SH-SY5Y (cell line): ENCODE measurements around the gene STK40.
A peak's percentile ranks its signal among the peaks of the same experiment; 100 is the strongest.

ENCODE experiments used
- GATA2 ChIP-seq: IDR thresholded peaks from 2 replicates; pipeline ENCODE4 v1.6.1; 2011; ENCODE audit warnings: mild to moderate bottlenecking, low read depth, low read length
- GATA3 ChIP-seq: IDR thresholded peaks from 2 replicates; pipeline ENCODE4 v1.6.1; 2011; ENCODE audit warnings: low read depth, mild to moderate bottlenecking, low read length, moderate library complexity

Gene STK40

GRCh38 chr1:36385410-36386264 is at the start of gene STK40:
TSS of gene STK40 (minus strand) at chr1:36385924. CDS start at chr1:36361332, 24,592 bp downstream.
- peak; percentile 92 for TF ChIP-seq GATA3
- TF ChIP-seq GATA2: peak; percentile 100

- TF ChIP-seq GATA3 (no peak), GATA2 (no peak)
These were observed 47.4 kb upstream of the STK40 start for GRCh38 chr1:36433102-36433501.

- TF ChIP-seq GATA2 (no peak), GATA3 (no peak)
These were observed 46.9 kb upstream of the STK40 start for GRCh38 chr1:36432616-36433015.

DNA sequence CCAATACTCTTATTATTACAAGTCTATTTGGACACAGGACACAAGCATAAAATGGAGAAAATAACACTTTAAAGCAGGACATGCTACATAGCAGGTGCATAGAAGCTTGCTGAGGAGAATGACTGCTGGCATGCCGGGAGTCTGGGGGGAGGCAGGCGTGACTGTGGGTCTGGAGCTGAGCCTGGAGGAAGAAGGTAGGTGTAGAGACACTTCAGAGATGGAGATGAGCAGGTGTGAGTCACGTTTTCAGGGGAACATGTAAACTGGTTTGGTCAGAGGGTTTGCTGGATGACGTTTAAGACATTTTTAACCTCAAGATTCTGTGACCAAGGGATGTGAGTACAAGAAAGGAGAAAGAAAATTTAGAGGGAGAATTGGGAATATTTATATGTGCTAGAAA is 40.1 kb upstream of the STK40 start:
- no peak for TF ChIP-seq GATA3
- no peak for TF ChIP-seq GATA2

DNA sequence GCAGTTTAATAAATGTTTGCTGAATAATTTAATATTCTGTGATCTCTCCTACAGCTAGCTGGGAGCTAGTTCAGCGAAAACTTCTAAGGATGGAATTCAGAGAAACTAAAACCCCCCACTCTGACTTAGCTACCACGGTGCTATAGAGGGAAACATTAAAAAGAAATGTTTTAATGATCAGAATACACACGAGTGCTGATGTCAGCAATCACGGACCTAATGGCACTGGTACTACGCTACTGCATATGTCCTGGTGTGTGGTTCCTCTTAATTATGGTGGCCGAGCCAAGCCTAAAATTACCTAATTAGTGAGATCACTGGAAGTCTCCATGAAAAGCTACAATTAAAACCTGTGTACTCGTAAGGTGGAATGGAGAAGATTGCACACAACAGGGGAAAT is 35.9 kb upstream of the STK40 start:
- TF ChIP-seq GATA2: no peak

- no peak for TF ChIP-seq GATA3
These were observed 35.2 kb upstream of the STK40 start for GRCh38 chr1:36420836-36421317.

GRCh38 chr1:36420409-36420808 is 34.7 kb upstream of the STK40 start:
- TF ChIP-seq GATA3 (no peak), GATA2 (no peak)

- TF ChIP-seq GATA2 (no peak), GATA3 (no peak)
These were observed 33.8 kb upstream of the STK40 start for GRCh38 chr1:36419569-36419968.

DNA sequence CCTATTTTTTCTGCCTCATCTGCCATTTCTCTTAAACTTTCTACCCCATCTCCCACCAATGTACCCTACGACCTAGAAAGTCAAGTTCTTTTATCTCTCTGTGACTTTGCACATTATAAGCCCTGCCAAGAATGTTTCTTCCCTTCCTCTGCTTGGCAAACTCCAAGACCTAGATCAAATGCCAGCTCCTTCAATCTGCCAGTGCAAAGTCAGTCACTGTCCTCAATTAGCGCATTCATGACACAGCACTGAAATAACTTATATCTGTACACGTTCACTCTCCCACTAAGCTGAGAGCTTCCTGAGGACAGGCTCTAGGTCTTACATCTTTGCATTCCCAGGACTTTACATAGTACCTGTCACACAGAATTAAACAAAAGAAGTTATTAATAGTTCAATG is 33.4 kb upstream of the STK40 start:
- TF ChIP-seq GATA3 (no peak), GATA2 (no peak)

GRCh38 chr1:36417931-36418330 is 32.2 kb upstream of the STK40 start:
- no peak for TF ChIP-seq GATA2
- no peak for TF ChIP-seq GATA3

- TF ChIP-seq GATA2: no peak
- TF ChIP-seq GATA3: no peak
These were observed 30.1 kb upstream of the STK40 start for GRCh38 chr1:36415661-36416326.

- TF ChIP-seq GATA3 (no peak), GATA2 (no peak)
These were observed 28.7 kb upstream of the STK40 start for GRCh38 chr1:36414384-36414783.

GRCh38 chr1:36411674-36412648 is 26.2 kb upstream of the STK40 start:
- TF ChIP-seq GATA2 (no peak), GATA3 (no peak)

DNA sequence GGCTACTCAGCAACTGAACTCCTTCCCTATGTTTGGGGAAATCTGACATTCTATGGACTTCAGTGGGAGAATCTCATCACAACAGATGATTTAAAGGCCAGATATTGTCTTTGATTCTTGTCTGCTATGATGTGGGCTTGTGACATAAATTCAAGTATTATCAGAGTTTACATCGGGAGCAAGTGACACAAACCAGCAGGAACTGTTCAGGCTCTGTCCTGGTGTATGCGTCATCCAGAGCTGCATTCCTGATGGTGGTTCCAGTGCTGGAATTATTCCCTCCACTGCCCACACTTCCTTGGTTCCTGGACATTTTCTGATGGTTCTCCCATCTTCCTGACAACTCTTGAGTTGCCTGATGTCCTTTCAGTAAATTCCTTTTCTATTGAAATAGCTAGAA is 22.8 kb upstream of the STK40 start:
- TF ChIP-seq GATA2 (peak; percentile 94), GATA3 (peak; percentile 87)

DNA sequence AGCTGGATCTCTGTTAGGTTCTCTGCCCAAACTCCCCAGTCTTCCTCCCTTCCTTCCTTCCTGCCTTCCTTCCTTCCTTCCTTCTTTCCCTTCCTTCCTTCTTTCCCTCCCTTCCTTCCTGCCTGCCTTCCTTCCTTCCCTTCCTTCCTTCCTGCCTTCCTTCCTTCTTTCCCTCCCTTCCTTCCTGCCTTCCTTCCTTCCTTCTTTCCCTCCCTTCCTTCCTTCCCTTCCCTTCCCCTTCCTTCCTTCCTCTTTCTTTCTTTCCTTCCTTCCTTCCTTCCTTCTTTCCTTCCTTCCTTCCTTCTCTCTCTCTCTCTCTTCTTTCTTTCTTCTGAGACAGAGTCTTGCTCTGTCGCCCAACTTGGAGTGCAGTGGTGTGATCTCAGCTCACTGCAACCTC is 20.7 kb upstream of the STK40 start:
- TF ChIP-seq GATA3 (no peak), GATA2 (no peak)

DNA sequence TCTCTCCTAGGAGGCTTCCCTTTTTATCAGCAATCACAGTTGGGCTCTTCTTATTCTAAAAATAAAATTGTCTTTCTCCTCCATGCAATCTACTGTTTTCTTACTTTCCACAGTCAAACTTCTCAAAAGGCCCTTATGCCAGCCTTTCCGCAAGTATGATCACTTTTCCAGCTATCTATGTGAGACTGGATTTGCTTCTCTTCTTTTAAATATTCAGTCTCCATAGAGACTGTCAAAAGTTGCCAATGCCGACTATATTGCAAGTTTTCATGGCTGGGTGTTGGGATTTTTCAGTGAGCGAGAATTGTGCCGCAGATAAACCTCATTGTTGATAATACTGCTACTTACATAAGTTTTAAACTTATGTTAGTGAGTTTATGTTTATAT is 16.8 kb upstream of the STK40 start:
- TF ChIP-seq GATA2: no peak
